Esophagus muscularis mucosa (tissue), 4 donors: ENCODE results near the gene UPK3B.
"Not testable (repeated sequence)": the region's sequence is repeated elsewhere in the genome, so short reads cannot be mapped to it uniquely, and the experiment has no call there.

Experiments used
- CTCF ChIP-seq, 3 experiments: fragments of 200-600 bp in 2 of 3; fragments of 450-650 bp in 1 of 3; sonication (generic) in 2 of 3; IDR thresholded peaks; one replicate each; pipeline ENCODE4 v1.5.1; 2017 to 2019; ENCODE audit warnings: antibody characterized with exemption in 3 of 3, mild to moderate bottlenecking in 2 of 3, moderate library complexity in 1 of 3
- EP300 ChIP-seq: sonication (generic); formaldehyde crosslinking; IDR thresholded peaks from one replicate; pipeline ENCODE4 v1.6.1; 2017; ENCODE audit warnings: antibody characterized with exemption
- POLR2AphosphoS5 ChIP-seq, 2 donors: sonication (generic); formaldehyde crosslinking; IDR thresholded peaks; one replicate each; pipeline ENCODE4 v1.6.1; 2017; ENCODE audit warnings: antibody characterized with exemption in 2 of 2

DNA sequence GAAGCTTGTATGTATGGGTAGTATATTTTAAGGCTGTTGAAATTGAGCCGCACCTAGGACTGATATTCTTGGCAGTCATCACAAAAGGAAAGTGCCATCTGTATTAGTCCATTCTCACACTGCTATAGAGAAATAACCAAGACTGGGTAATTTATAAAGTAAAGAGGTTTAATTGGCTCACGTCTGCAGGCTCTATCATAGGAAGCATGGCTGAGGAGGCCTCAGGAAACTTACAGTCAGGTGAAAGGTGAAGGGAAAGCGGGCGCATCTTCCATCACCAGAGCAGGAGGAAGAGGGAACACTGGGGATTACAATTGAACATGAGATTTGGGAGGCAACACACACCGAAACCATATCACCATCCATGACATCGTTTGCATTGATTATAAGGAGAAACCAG is 41.6 kb downstream of the UPK3B start:
- not testable (repeated sequence) for TF ChIP-seq CTCF (IDR thresholded peaks at IDR 0.05); POLR2AphosphoS5 (IDR thresholded peaks at IDR 0.05); EP300
